T47D (cell line): ENCODE measurements around the gene PLEKHA6.

Experiments used
- DNase-seq, 2 experiments: peaks; one replicate each; pipeline versions ENCODE4 v3.0.0 to v3.0.0-alpha.2; 2011 to 2012; ENCODE audit warnings: low read depth in 1 of 2, low spot score in 1 of 2
- JUND ChIP-seq: IDR thresholded peaks from 2 replicates; pipeline ENCODE4 v1.6.1; 2012; ENCODE audit warnings: low read depth
- in situ Hi-C: cut with HindIII; loops from 2 replicates; pipeline ENCODE4 v1.10.0; 2016; ENCODE audit warnings: low sequenced_read_pairs, low pct_unique_long_range_greater_than_20kb

Gene PLEKHA6

DNA sequence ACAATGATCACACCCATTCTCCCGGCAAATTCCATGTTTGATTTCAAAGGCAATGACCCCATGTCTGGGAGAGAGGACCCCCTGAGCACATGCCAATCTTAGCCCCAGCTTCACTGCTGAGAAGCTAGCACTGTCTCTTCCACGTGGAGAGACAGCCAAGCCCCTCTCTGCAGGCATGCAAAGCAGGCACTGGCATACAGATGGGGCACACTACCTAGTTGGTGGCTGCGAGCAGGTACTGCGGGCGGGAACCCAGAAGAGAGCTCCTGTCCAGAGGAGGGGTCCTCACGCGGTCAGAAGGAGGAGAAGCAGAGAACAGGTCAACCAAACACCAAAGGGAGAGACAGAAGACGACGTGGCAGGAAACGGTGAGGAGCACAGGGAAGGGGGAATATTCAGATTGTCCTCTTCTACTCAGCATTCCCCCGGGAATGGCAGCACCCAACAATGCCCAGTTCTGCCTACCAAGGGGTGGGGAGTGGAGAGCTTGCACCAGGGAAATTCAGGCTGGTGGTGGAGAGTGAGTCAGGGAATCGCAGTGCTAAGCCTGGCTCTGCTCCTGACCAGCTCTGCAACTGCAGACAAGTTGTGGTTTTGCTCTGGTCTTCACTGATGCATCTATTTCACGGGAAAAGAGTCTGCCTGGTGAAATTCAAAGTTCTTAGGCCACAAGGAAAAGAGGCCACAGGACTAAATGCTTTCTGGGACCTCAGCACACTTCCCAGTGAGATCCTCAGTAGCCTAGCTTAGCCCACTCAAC lies 97.8 kb downstream of the PLEKHA6 start:
- in situ Hi-C loops = no loop called here
- TF ChIP-seq JUND = no peak
- DNase-seq = no peak

DNA sequence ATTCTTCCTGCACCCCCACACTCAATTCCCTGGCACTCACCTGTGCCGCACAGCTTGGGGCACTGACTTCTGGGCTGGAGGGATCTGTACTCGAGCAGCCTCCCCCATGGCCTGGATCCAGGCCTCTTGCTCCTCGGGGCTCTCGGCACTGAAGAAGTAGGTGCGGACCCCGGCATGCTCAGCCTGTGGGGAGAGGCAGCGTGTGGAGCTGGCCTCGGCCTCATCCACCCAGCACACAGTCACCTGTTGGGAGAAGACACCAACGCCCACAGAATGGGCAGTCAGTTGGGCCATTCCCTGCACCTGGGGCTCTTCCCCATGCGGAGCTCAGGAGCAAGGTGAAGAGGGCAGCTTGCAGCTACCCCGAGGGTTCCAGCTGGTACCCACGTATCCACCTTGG lies 98.5 kb downstream of the PLEKHA6 start:
- TF ChIP-seq JUND = no peak
- in situ Hi-C loops = no loop called here
- DNase-seq = no peak

- no peak for TF ChIP-seq JUND
- in situ Hi-C loops = no loop called here
- DNase-seq = no peak
These were observed 99.0 kb downstream of the PLEKHA6 start for GRCh38 chr1:204260601-204261197.

GRCh38 chr1:204259782-204260181 lies 99.9 kb downstream of the PLEKHA6 start:
- in situ Hi-C loops = no loop called here

DNA sequence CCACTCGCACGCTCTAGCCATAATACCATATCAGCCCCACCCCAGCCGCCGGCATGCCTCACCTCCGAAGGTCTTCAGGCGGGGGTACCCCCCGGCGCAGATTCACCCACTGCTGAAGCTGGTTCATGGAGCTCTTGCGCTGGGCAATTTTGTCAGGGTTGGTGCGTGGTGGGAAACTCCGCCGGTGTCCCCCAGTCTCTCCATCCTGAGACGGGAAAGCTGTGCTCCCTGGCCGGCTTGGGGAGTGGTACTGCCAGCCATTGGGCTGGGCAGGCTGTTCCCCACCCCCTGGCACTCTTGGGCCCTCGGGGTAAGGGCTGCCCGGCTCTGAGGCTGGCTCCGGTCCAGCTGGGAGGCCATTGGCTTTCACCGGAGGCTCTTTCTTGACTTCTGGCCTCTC lies 100.5 kb downstream of the PLEKHA6 start:
- no peak for DNase-seq
- TF ChIP-seq JUND = no peak
- in situ Hi-C loops = no loop called here

More at GRCh38 chr1:204259782-204260181, 99.9 kb downstream of the PLEKHA6 start:
- TF ChIP-seq JUND = no peak
- DNase-seq = no peak

DNA sequence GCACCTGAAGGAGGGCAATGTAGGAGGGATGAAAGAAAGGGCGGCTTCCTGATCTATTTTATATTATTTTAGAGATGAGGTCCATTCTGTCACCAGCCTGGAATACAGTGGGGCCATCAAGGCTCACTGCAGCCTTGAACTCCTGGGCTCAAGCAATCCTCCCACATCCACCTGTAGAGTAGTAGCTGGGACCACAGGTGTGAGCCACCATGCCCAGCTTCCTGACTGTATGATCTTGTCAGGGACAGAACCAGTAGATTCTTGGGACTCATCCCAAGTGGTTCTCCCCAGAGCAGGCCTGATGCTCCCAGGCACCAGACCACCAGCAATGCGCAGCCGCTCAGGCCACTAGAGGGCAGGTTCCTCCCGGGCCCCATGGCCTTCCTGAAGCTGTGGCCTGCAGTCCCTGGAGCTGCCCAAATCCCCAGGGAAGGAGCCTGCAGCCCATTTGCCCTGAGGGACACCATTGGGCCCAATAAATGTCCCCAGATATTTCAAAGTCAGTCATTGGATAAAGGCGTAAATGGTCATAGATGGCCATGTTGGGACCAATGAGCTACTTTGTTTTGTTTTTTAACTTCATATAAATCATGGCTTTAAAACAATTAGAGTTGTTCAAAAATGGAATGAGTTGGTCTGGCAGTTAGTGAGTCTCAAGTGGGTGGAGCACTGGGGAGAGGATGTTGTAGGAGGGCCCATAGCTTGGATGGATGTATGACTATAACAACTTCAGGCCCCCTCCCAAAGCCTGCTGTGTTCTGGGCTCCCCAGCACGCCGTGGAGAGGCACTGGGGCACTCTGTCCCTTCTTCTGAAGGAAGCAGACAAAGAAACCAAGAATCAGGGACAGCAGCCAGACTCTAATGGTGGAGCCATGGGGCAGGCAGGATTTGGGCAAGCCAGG lies 101.3 kb downstream of the PLEKHA6 start:
- in situ Hi-C loops = no loop called here
- DNase-seq = peak; percentile 67 to 74
- no peak for TF ChIP-seq JUND

DNA sequence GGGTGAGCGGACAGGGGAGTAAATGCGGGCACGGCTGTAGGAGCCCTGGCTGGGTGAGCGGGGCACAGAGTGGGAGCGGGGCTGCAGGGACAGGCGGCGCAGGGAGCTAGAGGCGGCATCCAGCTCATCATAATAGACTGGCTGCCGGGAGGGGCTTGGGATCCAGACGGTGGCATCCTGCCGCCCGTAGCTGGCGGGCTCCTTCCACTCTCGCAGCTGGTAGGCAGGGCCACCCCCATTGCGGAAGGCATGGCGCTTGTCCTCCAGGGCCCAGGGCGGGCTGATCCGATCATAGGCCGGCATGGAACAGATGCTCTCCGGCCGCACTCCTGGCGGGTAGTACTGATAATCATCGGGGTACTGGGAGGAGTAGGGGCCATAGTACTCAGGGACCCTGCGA lies 102.3 kb downstream of the PLEKHA6 start:
- TF ChIP-seq JUND = no peak
- in situ Hi-C loops = no loop called here
- no peak for DNase-seq

- no peak for TF ChIP-seq JUND
- peak in 1 of 2 experiments; percentile 47 for DNase-seq
- in situ Hi-C loops = no loop called here
These were observed 103.2 kb downstream of the PLEKHA6 start for GRCh38 chr1:204256531-204256930.

- in situ Hi-C loops = no loop called here
- no peak for TF ChIP-seq JUND
These were observed 103.8 kb downstream of the PLEKHA6 start for GRCh38 chr1:204255966-204256365.

GRCh38 chr1:204255225-204255624 lies 104.5 kb downstream of the PLEKHA6 start:
- in situ Hi-C loops = no loop called here
- peak in 1 of 2 experiments; percentile 52 for DNase-seq
- TF ChIP-seq JUND = no peak

More at GRCh38 chr1:204255966-204256365, 103.8 kb downstream of the PLEKHA6 start:
- no peak for DNase-seq

GRCh38 chr1:204254031-204254661 lies 105.6 kb downstream of the PLEKHA6 start:
- peak; percentile 32 to 93 for DNase-seq
- in situ Hi-C loops = no loop called here
- TF ChIP-seq JUND = no peak

- DNase-seq = no peak
- no peak for TF ChIP-seq JUND
- in situ Hi-C loops = no loop called here
These were observed 107.6 kb downstream of the PLEKHA6 start for GRCh38 chr1:204251926-204252689.
